ENCODE data around the gene GPS1.

The GPS1 gene

DNA sequence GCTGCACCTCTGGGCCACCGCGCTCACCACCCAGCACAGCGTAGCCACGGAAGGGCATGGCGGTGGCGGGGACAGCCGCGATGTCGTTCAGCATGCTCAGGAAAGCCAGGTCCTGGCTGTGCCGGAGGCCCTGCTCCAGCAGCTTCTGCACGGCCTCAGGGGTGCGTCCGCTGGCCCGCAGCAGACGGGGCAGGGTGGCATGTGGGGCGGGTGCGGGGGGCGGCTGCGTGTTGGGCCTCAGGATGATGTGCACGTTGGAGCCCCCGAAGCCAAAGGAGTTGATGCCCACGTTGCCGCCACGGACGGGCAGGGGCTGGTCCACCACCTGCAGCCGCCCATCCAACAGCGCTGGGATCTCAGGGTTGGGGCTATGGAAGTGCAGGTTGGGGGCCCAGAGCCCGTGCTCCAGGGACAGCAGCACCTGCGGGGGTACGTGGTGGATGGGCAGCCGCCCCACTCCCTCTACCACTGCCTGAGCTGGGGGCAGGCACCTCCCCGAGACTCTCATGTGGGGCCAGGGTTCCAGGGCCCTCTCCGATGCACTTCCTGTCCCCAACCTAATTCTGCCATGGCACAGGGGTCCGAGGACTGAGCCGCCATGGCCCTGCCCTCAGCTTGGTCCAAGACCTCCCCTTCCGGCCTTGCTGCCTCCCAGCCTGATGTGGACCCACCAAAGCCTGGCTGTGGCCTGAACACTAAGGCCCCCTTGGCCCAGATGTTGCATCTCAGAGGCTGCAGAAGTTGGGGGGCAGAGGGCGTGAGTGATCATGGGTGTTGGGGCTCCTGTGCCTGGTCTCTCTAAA is 39.8 kb downstream of the GPS1 start:
- ChIA-PET POLR2A (ENCODE audit: low non-redundant PET) (no interaction called here), CTCF (interaction anchor here (0.9 kb wide), 1 partner anchor 61 kb away, joined by 3 read pairs; no protein-coding TSS in a partner anchor)
- no peak for DNase-seq (ENCODE audit: low spot score)
- no peak for TF ChIP-seq CTCF (conservative IDR thresholded peaks at IDR 0.05; ENCODE audit: low read depth)
- peak overlapping the region; percentile 96 for H3K27ac ChIP-seq

DNA sequence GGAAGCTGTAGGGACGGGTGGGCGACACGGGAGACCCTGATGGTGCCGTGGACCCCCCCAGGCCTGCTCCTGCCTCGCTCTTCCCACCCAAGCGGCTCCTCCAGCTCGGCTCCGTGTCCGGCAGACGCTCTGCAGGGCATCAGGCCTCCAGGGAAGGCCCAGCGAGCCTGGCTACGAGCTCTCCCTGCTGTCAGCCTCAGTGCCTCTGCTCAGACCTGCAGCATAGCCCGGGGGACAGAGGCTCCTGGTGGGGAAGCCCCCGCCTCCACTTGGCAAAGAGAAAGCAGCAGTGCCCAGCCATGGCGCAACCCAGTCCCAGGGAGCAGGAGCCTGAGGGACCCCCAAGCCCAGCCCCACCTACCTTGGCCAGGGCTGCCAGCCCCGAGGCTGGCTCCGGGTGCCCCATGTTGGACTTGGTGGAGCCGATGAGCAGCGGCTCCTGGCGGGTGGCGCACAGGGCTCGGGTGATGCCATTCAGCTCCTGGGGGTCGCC is 40.4 kb downstream of the GPS1 start:
- TF ChIP-seq CTCF (conservative IDR thresholded peaks at IDR 0.05; ENCODE audit: low read depth) = no peak
- ChIA-PET CTCF (interaction anchor here (0.9 kb wide), 1 partner anchor 62 kb away, joined by 3 read pairs; no protein-coding TSS in a partner anchor), POLR2A (ENCODE audit: low non-redundant PET) (no interaction called here)
- H3K27ac ChIP-seq = peak overlapping the region; percentile 96
- DNase-seq (ENCODE audit: low spot score) = no peak

GRCh38 chr17:82092628-82092994 is 40.9 kb downstream of the GPS1 start:
- DNase-seq (ENCODE audit: low spot score) = no peak
- POLR2A ChIA-PET (ENCODE audit: low non-redundant PET) = no interaction called here
- peak overlapping the region; percentile 96 for H3K27ac ChIP-seq
- CTCF ChIA-PET = interaction anchor here (0.9 kb wide), 1 partner anchor 62 kb away, joined by 3 read pairs; no protein-coding TSS in a partner anchor
- TF ChIP-seq CTCF (conservative IDR thresholded peaks at IDR 0.05; ENCODE audit: low read depth) = no peak

- ChIA-PET POLR2A (ENCODE audit: low non-redundant PET) (no interaction called here), CTCF (no interaction called here)
- peak overlapping the region; percentile 96 for H3K27ac ChIP-seq
- TF ChIP-seq CTCF (conservative IDR thresholded peaks at IDR 0.05; ENCODE audit: low read depth) = no peak
- no peak for DNase-seq (ENCODE audit: low spot score)
Observed at GRCh38 chr17:82092995-82093751, 41.5 kb downstream of the GPS1 start.

GRCh38 chr17:82094931-82095776 is 43.5 kb downstream of the GPS1 start:
- ChIA-PET POLR2A (ENCODE audit: low non-redundant PET) (no interaction called here), CTCF (interaction anchor here (0.6 to 0.7 kb wide), 2 partner anchors 11 to 22 kb away, joined by 3 read pairs; no protein-coding TSS in a partner anchor)
- no peak for TF ChIP-seq CTCF (conservative IDR thresholded peaks at IDR 0.05; ENCODE audit: low read depth)
- peak overlapping the region; percentile 96 for H3K27ac ChIP-seq
- no peak for DNase-seq (ENCODE audit: low spot score)

Measured in RWPE1 (cell line).